ENCODE data around the gene EVI5.

GRCh38 chr1:92556350-92556749 lies 228.6 kb downstream of the EVI5 start:
- no peak for TF ChIP-seq CTCF (IDR thresholded peaks at IDR 0.05)
- TF ChIP-seq POLR2A (IDR thresholded peaks at IDR 0.05), result no peak
